Hepatocyte (in vitro differentiated cells): ENCODE measurements around the gene PIWIL1. TPM values are rescaled to one million over a fixed set of nuclear protein-coding genes. Genes with fewer than 3 reads are reported as not detected.

Experiments
- DNase-seq: peaks from one replicate; pipeline ENCODE4 v3.0.0-alpha.2; 2016; ENCODE audit warnings: low spot score
- H2AFZ ChIP-seq: fragments of 200-600 bp; sonication (generic); 2 replicates; pipeline ENCODE4 v1.6.0; 2016; ENCODE audit warnings: antibody characterized with exemption, mild to moderate bottlenecking
- H3K27ac ChIP-seq: fragments of 200-600 bp; sonication (generic); 2 replicates; pipeline ENCODE4 v1.5.1; 2016; ENCODE audit warnings: mild to moderate bottlenecking
- H3K27me3 ChIP-seq: fragments of 200-600 bp; sonication (generic); 2 replicates; pipeline ENCODE4 v1.6.1; 2016
- H3K36me3 ChIP-seq: fragments of 200-600 bp; sonication (generic); replicated peaks from 2 replicates; pipeline ENCODE4 v1.5.1; 2016; ENCODE audit warnings: low read depth; ENCODE audit not compliant: insufficient read depth
- H3K4me1 ChIP-seq: fragments of 200-600 bp; sonication (generic); 2 replicates; pipeline ENCODE4 v1.5.1; 2016; ENCODE audit warnings: mild to moderate bottlenecking, moderate library complexity; ENCODE audit not compliant: insufficient read depth
- H3K4me2 ChIP-seq: fragments of 200-600 bp; sonication (generic); 2 replicates; pipeline ENCODE4 v1.6.0; 2016
- H3K4me3 ChIP-seq: fragments of 200-600 bp; sonication (generic); 2 replicates; pipeline ENCODE4 v1.5.1; 2016; ENCODE audit warnings: mild to moderate bottlenecking
- H3K79me2 ChIP-seq: fragments of 200-600 bp; sonication (generic); 2 replicates; pipeline ENCODE4 v1.6.0; 2017; ENCODE audit warnings: mild to moderate bottlenecking
- H3K9me2 ChIP-seq: fragments of 200-600 bp; sonication (generic); replicated peaks from 2 replicates; pipeline ENCODE4 v1.6.0; 2017; ENCODE audit warnings: mild to moderate bottlenecking; ENCODE audit not compliant: insufficient read depth
- H3K9me3 ChIP-seq: fragments of 200-600 bp; sonication (generic); 2 replicates; pipeline ENCODE4 v1.5.1; 2016; ENCODE audit warnings: low read depth, mild to moderate bottlenecking
- H4K20me1 ChIP-seq: fragments of 200-600 bp; sonication (generic); 2 replicates; pipeline ENCODE4 v1.6.0; 2016; ENCODE audit warnings: mild to moderate bottlenecking; ENCODE audit not compliant: insufficient read depth, poor library complexity, severe bottlenecking
- CTCF ChIP-seq: fragments of 200-600 bp; sonication (generic); IDR thresholded peaks from 2 replicates; pipeline ENCODE4 v1.5.1; 2016; ENCODE audit warnings: antibody characterized with exemption, mild to moderate bottlenecking; ENCODE audit not compliant: poor library complexity
- EZH2 ChIP-seq: fragments of 200-600 bp; sonication (generic); IDR thresholded peaks from 2 replicates; pipeline ENCODE4 v1.6.1; 2016; ENCODE audit warnings: antibody characterized with exemption, mild to moderate bottlenecking, borderline replicate concordance
- EZH2phosphoT487 ChIP-seq: fragments of 200-600 bp; sonication (generic); IDR thresholded peaks from one replicate; pipeline ENCODE4 v1.6.1; 2018; ENCODE audit warnings: antibody characterized with exemption, mild to moderate bottlenecking, low read depth, moderate library complexity; ENCODE audit not compliant: unreplicated experiment, severe bottlenecking
- WGBS: methylation state at CpG from one replicate; pipeline ENCODE4 v1.1.6; 2016; ENCODE audit warnings: low lambda C conversion rate; ENCODE audit errors: missing lambda C conversion rate; 5-methylcytosine and 5-hydroxymethylcytosine counted together
- polyA plus RNA-seq: library from polyadenylated mRNA; unstranded; fragments of >200 nt; fragmentation: Nextera tagmentation; extraction: Ambion mirVana; gene quantifications from 2 replicates; pipeline ENCODE4 v1.2.1, GENCODE V29; 2016
- total RNA-seq: library from RNA; depleted of rRNA; stranded (reverse); fragments of >200 nt; gene quantifications from 2 replicates; pipeline ENCODE4 v1.2.3, GENCODE V29; 2014

PIWIL1 gene
- total and polyA plus RNA-seq, 2 experiments from 2014 or later, result not detected

GRCh38 chr12:130300090-130300489 is 37.6 kb upstream of the PIWIL1 start:
- Histone ChIP-seq H3K27ac (no peak overlapping the region), H3K9me2 (no peaks in the 10 kb centered on the region), H2AFZ (no peak overlapping the region), H3K4me1 (no peaks in the 10 kb centered on the region), H3K79me2 (no peaks in the 10 kb centered on the region), H4K20me1 (no peaks in the 10 kb centered on the region), H3K36me3 (no peaks in the 10 kb centered on the region), H3K4me2 (no peak overlapping the region), H3K27me3 (no peaks in the 10 kb centered on the region), H3K4me3 (no peak overlapping the region), H3K9me3 (no peaks in the 10 kb centered on the region)
- no peak for DNase-seq
- no peak for TF ChIP-seq CTCF
- TF ChIP-seq EZH2phosphoT487, result no peak
- TF ChIP-seq EZH2, result no peak
- WGBS, result 93% methylated on average over 4 of the region's 4 CpGs

DNA sequence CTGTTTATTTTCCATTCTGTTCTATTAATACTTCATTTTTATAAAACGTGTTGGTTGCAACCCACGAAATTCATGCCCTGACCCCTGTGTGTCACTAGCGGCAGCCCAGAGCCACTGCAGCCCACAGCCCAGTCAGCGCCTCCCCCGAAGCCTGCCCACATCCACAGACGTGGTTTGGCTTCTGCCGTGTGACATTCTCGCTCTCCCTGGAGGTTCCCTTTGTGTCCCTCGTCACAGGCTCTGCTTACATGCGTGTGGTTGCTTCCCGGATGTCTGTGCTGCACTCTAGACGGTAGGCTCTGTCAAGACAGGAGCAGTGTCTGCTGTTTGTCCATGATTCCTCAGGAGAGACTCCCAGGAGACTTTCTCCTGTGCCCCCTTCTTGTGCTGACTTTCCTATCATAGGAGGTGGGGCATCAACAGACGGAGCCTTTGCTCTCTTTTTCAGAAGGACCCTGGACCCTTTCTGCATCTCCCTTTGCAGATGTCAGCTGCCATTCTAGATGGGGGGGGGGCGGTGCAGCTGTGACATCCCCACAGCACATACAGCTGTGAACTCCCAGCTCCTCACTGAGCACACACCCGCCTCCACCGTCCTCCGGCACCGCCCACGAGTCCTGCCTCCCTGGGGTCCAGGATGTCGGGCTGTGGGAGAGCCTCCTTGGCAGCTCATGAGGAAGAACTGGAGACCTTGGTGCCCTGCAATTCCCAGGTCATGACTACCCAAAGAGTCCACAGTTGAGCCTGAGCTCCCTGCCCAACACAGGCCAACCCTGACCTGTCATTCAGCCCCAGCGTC is 36.8 kb upstream of the PIWIL1 start:
- no peak for DNase-seq
- H2AFZ ChIP-seq, result no peak overlapping the region
- H3K27ac ChIP-seq, result no peak overlapping the region
- no peak overlapping the region for H3K4me3 ChIP-seq
- H3K9me2 ChIP-seq, result no peaks in the 10 kb centered on the region
- no peak for TF ChIP-seq EZH2phosphoT487
- TF ChIP-seq CTCF, result no peak
- TF ChIP-seq EZH2, result no peak
- H3K9me3 ChIP-seq, result no peaks in the 10 kb centered on the region
- no peaks in the 10 kb centered on the region for H3K36me3 ChIP-seq
- H3K27me3 ChIP-seq, result no peaks in the 10 kb centered on the region
- H3K4me2 ChIP-seq, result no peak overlapping the region
- WGBS, result 81% methylated on average over 21 of the region's 21 CpGs
- no peaks in the 10 kb centered on the region for H4K20me1 ChIP-seq
- H3K4me1 ChIP-seq, result no peaks in the 10 kb centered on the region
- H3K79me2 ChIP-seq, result no peaks in the 10 kb centered on the region

- Histone ChIP-seq H3K4me1 (no peaks in the 10 kb centered on the region), H3K4me2 (no peak overlapping the region), H3K27me3 (peaks cover 2% of the 10 kb centered on the region), H3K79me2 (no peaks in the 10 kb centered on the region), H2AFZ (no peak overlapping the region), H3K9me2 (no peaks in the 10 kb centered on the region), H3K36me3 (no peaks in the 10 kb centered on the region), H4K20me1 (no peaks in the 10 kb centered on the region), H3K27ac (no peak overlapping the region), H3K4me3 (no peak overlapping the region), H3K9me3 (no peaks in the 10 kb centered on the region)
- TF ChIP-seq CTCF, result no peak
- no peak for TF ChIP-seq EZH2phosphoT487
- TF ChIP-seq EZH2, result no peak
- DNase-seq, result no peak
- 88% methylated on average over 13 of the region's 14 CpGs for WGBS
Observed at GRCh38 chr12:130301559-130301958, 36.1 kb upstream of the PIWIL1 start.
